ENCODE measurements around the gene ECPAS. TPM values are rescaled to one million over a fixed set of nuclear protein-coding genes. Genes with fewer than 3 reads are reported as not detected.

Gene ECPAS
- total RNA-seq, 1 experiment from 2014 or later, result 123 TPM

DNA sequence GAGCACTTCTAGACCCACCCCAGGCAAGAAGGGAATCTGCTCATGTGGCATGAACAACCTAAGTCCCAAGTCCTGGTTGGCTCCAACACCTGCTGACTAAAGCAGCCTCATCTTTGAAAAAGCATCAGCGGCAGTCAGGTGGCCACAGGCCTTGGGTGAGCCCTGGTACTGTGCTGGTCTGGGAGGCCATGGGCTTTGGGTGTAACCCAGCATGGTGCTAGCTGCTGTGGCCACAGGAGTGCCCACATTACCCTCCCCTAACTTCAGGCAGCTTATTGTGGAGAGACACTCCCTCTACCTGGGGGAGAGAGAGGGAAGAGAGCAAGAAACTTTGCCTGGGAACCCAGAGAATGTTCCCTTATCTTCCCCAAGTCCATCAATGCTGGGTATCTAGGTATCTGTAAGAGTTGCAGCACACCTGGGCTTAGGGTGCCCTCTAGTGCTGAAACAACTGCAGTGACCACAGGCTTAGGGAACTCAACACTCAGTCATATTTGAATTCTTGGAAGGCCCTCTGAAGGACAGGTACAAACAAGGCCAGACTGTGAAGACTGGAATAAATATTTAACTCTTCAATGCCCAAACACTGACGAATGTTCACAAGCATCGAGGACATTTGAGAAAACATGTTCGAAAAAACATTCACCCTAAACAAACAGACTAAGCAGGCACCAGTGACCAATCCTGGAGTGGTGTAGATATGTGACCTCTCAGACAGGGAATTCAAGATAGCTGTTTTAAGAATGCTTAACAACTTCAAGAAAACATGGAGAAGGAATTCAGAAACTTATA lies 84.2 kb downstream of the ECPAS start:
- no peaks in the 10 kb centered on the region for H3F3A ChIP-seq (ENCODE audit: insufficient read depth, low read depth)
- H2AFZ ChIP-seq, result no peak overlapping the region
- H3K4me3 ChIP-seq, result no peak overlapping the region
- intact Hi-C loops (cut with micrococcal nuclease; ENCODE audit: unreplicated experiment), result loop anchor here (5.0 kb wide), 2 partner anchors 763 to 1218 kb away; no protein-coding TSS in a partner anchor
- H3K9me2 ChIP-seq (ENCODE audit: insufficient read depth), result no peaks in the 10 kb centered on the region
- no peak overlapping the region for H3K4me2 ChIP-seq
- no peak overlapping the region for H3K27ac ChIP-seq
- no peaks in the 10 kb centered on the region for H3K79me2 ChIP-seq (ENCODE audit: low read depth)
- ChIA-PET CTCF (interaction anchor here (0.6 kb wide), 1 partner anchor 306 kb away, joined by 3 read pairs; no protein-coding TSS in a partner anchor), POLR2A (ENCODE audit: unreplicated experiment) (no interaction called here)
- H3K9me3 ChIP-seq (ENCODE audit: insufficient read depth, low read depth), result peaks cover 9% of the 10 kb centered on the region; the same call in 1 of the 2 replicates
- DNase-seq, result peak; percentile 20 to 52
- H4K20me1 ChIP-seq (ENCODE audit: insufficient read depth), result peaks cover 4% of the 10 kb centered on the region; the same call in 1 of the 2 replicates
- BruUV-seq (replicated peaks), result no TSS peak
- no peaks in the 10 kb centered on the region for H3K27me3 ChIP-seq (ENCODE audit: insufficient read depth, low read depth)
- H3K4me1 ChIP-seq (replicated peaks; ENCODE audit: insufficient read depth), result no peaks in the 10 kb centered on the region
- TF ChIP-seq, protein P1, sequence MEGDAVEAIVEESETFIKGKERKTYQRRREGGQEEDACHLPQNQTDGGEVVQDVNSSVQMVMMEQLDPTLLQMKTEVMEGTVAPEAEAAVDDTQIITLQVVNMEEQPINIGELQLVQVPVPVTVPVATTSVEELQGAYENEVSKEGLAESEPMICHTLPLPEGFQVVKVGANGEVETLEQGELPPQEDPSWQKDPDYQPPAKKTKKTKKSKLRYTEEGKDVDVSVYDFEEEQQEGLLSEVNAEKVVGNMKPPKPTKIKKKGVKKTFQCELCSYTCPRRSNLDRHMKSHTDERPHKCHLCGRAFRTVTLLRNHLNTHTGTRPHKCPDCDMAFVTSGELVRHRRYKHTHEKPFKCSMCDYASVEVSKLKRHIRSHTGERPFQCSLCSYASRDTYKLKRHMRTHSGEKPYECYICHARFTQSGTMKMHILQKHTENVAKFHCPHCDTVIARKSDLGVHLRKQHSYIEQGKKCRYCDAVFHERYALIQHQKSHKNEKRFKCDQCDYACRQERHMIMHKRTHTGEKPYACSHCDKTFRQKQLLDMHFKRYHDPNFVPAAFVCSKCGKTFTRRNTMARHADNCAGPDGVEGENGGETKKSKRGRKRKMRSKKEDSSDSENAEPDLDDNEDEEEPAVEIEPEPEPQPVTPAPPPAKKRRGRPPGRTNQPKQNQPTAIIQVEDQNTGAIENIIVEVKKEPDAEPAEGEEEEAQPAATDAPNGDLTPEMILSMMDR (conservative IDR thresholded peaks at IDR 0.05), result peak; percentile 69
- TF ChIP-seq EZH2 (IDR thresholded peaks at IDR 0.05; ENCODE audit: low read depth), result no peak
- H3K36me3 ChIP-seq (ENCODE audit: low read depth), result peaks cover 79% of the 10 kb centered on the region

DNA sequence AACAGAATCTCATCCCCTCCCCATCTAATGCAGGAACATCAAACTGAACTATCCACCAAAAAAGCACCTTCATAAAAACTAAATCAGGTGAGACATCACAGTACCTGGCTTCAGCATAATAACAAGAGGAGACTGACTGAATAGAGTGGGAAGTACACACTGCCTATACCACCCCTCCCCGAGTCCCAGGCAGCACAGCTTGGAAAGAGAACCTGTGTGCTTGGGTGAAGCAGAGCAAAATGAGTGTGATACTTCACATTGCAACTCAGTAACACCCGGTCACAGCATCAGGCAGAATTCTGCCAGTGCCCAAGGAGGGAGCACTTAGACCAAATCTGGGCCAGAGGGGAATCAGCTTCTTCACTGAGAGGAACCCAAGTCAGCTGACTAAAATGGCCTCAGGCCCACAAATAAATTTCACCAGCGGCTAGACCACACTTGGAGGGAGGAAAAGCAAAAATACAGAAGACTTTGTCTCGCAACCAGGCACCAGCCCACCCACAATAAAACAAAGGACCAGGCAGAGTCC lies 84.9 kb downstream of the ECPAS start:
- POLR2A ChIA-PET (ENCODE audit: unreplicated experiment), result no interaction called here
- Histone ChIP-seq H3K36me3 (ENCODE audit: low read depth) (peaks cover 73% of the 10 kb centered on the region), H3K4me3 (no peak overlapping the region), H3K4me1 (replicated peaks; ENCODE audit: insufficient read depth) (no peaks in the 10 kb centered on the region), H3K9me2 (ENCODE audit: insufficient read depth) (no peaks in the 10 kb centered on the region), H3F3A (ENCODE audit: insufficient read depth, low read depth) (no peaks in the 10 kb centered on the region), H3K9me3 (ENCODE audit: insufficient read depth, low read depth) (peaks cover 9% of the 10 kb centered on the region; the same call in 1 of the 2 replicates), H3K79me2 (ENCODE audit: low read depth) (no peaks in the 10 kb centered on the region), H3K27me3 (ENCODE audit: insufficient read depth, low read depth) (no peaks in the 10 kb centered on the region), H4K20me1 (ENCODE audit: insufficient read depth) (peaks cover 4% of the 10 kb centered on the region; the same call in 1 of the 2 replicates), H2AFZ (no peak overlapping the region), H3K4me2 (no peak overlapping the region), H3K27ac (no peak overlapping the region)
- CTCF ChIA-PET, result interaction anchor here (0.6 kb wide), 1 partner anchor 307 kb away, joined by 3 read pairs; no protein-coding TSS in a partner anchor
- TF ChIP-seq, protein P1 (conservative IDR thresholded peaks at IDR 0.05), result no peak
- no peak for TF ChIP-seq EZH2 (IDR thresholded peaks at IDR 0.05; ENCODE audit: low read depth)
- no TSS peak for BruUV-seq (replicated peaks)
- DNase-seq, result no peak
- intact Hi-C loops (cut with micrococcal nuclease; ENCODE audit: unreplicated experiment), result no loop called here

DNA sequence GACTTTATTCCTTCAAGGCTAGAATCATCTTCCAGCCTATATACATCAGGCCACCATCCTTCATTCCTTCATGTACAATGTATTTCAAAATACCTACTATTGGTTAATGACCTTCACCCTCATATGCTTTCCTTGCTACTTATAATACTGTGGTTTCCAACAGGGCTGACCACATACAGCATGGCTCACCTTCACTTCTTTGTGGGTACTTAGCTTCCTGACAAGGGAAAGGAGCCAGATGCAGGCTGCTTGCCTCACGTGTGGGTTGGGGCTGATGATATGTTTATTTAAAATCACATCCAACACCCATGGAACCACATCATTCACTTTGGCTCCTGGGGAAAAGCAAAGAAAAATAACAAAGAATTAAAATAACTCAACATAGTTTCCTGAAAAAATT lies 90.2 kb downstream of the ECPAS start:
- no peak for DNase-seq
- Histone ChIP-seq H3K9me2 (ENCODE audit: insufficient read depth) (no peaks in the 10 kb centered on the region), H3K4me1 (replicated peaks; ENCODE audit: insufficient read depth) (no peaks in the 10 kb centered on the region), H3K36me3 (ENCODE audit: low read depth) (peaks cover 55% of the 10 kb centered on the region), H3K9me3 (ENCODE audit: insufficient read depth, low read depth) (no peaks in the 10 kb centered on the region), H3K27ac (no peak overlapping the region), H3K79me2 (ENCODE audit: low read depth) (no peaks in the 10 kb centered on the region), H3K27me3 (ENCODE audit: insufficient read depth, low read depth) (no peaks in the 10 kb centered on the region), H4K20me1 (ENCODE audit: insufficient read depth) (peaks cover 4% of the 10 kb centered on the region; the same call in 1 of the 2 replicates), H3F3A (ENCODE audit: insufficient read depth, low read depth) (no peaks in the 10 kb centered on the region), H3K4me2 (no peak overlapping the region), H3K4me3 (no peak overlapping the region), H2AFZ (no peak overlapping the region)
- POLR2A ChIA-PET (ENCODE audit: unreplicated experiment), result no interaction called here
- intact Hi-C loops (cut with micrococcal nuclease; ENCODE audit: unreplicated experiment), result no loop called here
- no TSS peak for BruUV-seq (replicated peaks)
- CTCF ChIA-PET, result no interaction called here
- TF ChIP-seq, protein P1 (conservative IDR thresholded peaks at IDR 0.05), result no peak
- TF ChIP-seq EZH2 (IDR thresholded peaks at IDR 0.05; ENCODE audit: low read depth), result no peak

Measured in PC-9 (cell line).